GM19351 (cell line): Measurements from ENCODE around the gene OR4A5.
"Not testable (repeated sequence)": the region's sequence is repeated elsewhere in the genome, so short reads cannot be mapped to it uniquely, and the experiment has no call there.

Experiments
- ATAC-seq: cut with Tn5 transposase; IDR thresholded peaks from one replicate; pipeline ENCODE4 v1.9.1; 2021; ENCODE audit warnings: mild to moderate bottlenecking, moderate library complexity; ENCODE audit not compliant: unreplicated experiment

OR4A5 gene

GRCh38 chr11:54706532-54706931 is at the start of gene OR4A5:
OR4A5 (plus strand) TSS chr11:54706832; CDS start chr11:54706885, 53 bp downstream.
- not testable (repeated sequence) for ATAC-seq

- ATAC-seq: not testable (repeated sequence)
These were observed 13.5 kb downstream of the OR4A5 start for GRCh38 chr11:54720094-54720493.
